Fibroblast of villous mesenchyme (primary cell): ENCODE data around the gene PTPN13. TPM values are rescaled to one million over a fixed set of nuclear protein-coding genes. Genes with fewer than 3 reads are reported as not detected.
"Not testable (repeated sequence)": the region's sequence is repeated elsewhere in the genome, so short reads cannot be mapped to it uniquely, and the experiment has no call there.

Experiments used
- DNase-seq: peaks from one replicate; pipeline ENCODE4 v3.0.0-alpha.2; 2010; ENCODE audit warnings: low read depth
- H3K4me3 ChIP-seq: 2 replicates; pipeline ENCODE4 v1.5.1; 2011; ENCODE audit warnings: low read depth, mild to moderate bottlenecking, low read length
- CTCF ChIP-seq: IDR thresholded peaks from 2 replicates; pipeline ENCODE4 v1.5.1; 2012; ENCODE audit warnings: low read depth, mild to moderate bottlenecking, low read length; ENCODE audit not compliant: insufficient read depth
- total RNA-seq: library from RNA; depleted of rRNA; stranded (reverse); fragments of >200 nt; gene quantifications from 2 replicates; pipeline ENCODE4 v1.2.3, GENCODE V29; 2012

PTPN13 gene
- total RNA-seq, 1 donor: 73.0 TPM

- TF ChIP-seq CTCF: no peak
- no peak overlapping the region for H3K4me3 ChIP-seq
- no peak for DNase-seq
Measured at GRCh38 chr4:86688026-86688425, 93.9 kb downstream of the PTPN13 start.

DNA sequence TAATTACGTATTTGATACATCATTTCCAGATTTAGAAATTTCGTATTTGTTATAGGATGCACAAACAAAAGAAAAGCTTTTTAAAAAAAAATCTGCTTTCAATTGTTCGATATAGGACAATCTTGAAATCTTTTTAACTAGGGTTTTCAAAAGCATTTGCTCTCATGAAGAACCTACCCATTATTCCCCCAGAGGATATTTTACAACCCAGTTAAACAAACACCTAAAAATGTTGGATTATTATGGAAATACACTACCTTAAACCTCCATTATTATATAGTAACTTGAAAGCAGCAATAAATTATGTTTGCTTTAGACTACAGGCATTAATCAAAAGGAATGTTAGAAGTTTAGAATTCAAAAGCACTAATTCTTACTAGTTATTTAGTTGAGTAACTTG is 110.5 kb downstream of the PTPN13 start:
- TF ChIP-seq CTCF: no peak
- H3K4me3 ChIP-seq: no peak overlapping the region
- DNase-seq: no peak

GRCh38 chr4:86706923-86707597 is 112.9 kb downstream of the PTPN13 start:
- TF ChIP-seq CTCF: no peak
- H3K4me3 ChIP-seq: no peak overlapping the region
- peak; percentile 86 for DNase-seq

DNA sequence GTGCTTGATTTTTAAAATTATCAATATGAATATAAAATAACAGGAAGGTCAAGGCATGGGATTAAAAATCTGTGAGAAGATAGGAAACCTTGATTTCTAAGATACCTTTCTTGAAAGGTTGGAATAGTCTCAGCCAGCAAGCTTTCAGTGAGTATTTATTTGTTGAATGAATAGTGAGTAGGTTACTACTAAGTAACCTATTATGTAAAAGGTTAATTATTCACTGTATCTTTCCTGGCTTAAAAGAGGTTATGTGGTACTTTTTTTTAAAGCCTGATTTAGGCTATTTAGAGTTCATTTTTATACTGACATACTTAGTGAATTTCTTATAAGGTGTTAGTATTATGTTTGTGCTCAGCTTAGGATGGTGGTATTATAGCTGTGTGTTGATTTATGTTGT is 123.5 kb downstream of the PTPN13 start:
- DNase-seq: no peak
- no peak overlapping the region for H3K4me3 ChIP-seq
- no peak for TF ChIP-seq CTCF

DNA sequence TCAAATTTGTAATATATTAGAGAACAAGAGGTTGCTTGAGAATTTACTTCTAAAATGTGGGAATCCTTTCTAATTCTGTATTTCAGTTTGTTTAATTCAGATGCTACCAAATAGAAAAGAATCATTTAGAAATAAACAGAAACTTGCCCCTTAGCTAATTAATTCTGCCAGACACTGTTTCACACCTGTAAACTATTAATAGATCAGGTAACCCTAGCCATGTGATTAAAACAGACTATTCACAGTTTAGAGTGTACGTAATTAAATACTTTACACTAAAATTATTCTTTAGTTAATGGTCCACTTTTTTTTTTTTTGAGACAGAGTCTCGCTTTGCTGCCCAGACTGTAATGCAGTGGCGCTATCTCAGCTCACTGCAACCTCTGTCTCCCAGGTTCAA is 124.0 kb downstream of the PTPN13 start:
- DNase-seq: no peak
- H3K4me3 ChIP-seq: no peak overlapping the region
- no peak for TF ChIP-seq CTCF

DNA sequence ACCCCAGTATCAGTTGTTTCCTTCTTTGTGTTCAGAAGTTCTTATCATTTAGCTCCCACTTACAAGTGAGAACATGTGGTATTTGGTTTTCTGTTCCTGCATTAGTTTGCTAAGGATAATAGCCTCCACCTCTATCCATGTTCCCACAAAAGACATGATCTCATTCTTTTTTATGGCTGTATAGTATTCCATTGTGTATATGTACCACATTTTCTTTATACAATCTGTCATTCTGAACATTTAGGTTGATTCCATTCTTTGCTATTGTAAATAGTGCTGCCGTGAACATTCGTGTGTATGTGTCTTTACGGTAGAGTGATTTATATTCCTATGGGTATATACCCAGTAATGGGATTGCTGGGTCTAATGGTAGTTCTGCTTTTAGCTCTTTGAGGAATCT is 125.0 kb downstream of the PTPN13 start:
- not testable (repeated sequence) for DNase-seq, H3K4me3 ChIP-seq

DNA sequence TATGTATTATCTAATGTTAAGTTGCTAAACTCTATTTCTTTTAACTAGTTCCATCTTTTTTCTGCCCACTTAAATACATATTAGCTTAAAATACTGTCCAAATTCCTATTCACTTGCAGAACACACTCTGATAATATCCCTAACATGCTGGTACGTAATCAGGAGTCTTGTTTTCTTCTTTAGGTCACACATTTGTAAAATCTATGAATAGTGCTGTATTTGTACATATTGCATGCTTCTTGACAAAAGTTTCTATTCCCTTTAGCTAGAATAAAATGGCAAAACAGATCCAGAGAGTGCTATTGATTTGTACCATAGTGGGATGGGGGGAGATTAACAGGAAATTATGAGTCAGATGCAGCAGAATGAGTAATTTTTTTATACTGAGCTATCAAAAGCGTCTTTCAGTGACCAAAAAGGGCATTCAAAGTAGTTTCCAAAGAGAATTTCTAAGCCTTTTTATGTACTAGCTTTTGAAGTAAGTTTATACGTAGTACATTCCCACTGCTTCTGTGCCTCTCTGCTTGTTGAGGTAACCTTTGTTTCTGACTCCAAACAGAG is 126.5 kb downstream of the PTPN13 start:
- DNase-seq: peak; percentile 13
- TF ChIP-seq CTCF: no peak
- H3K4me3 ChIP-seq: no peak overlapping the region
